ENCODE measurements around the gene PRKAR2A. TPM values are rescaled to one million over a fixed set of nuclear protein-coding genes. Genes with fewer than 3 reads are reported as not detected.
"Not testable (repeated sequence)": the region's sequence is repeated elsewhere in the genome, so short reads cannot be mapped to it uniquely, and the experiment has no call there.

Gene PRKAR2A
- total and polyA plus RNA-seq, 2 donors (not counting 3 experiments of a cell fraction or from before 2014, with no cell fraction given) = 8.6 to 69.9 TPM

DNA sequence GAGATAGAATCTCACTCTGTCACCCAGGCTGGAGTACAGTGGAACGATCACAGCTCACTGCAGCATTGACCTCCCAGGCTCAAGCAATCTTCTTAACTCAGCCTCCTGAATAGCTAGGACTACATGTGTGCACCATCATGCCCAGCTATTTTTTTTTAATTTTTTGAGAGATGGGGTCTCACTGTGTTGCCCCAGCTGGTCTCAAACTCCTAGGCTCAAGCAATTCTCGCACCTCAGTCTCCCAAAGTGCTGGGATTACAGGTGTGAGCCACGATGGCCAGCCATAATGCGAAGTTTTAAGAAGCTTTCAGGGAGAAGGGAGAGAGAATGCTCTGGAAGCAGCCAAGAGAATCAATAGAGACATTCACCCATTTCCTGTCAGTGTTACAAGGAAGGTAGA, 42.7 kb downstream of the PRKAR2A start:
- CTCF ChIA-PET = interaction anchor here (1.0 to 1.2 kb wide), 2 partner anchors 9 kb away, joined by 4 to 5 read pairs; no protein-coding TSS in a partner anchor
- no peaks in the 10 kb centered on the region for H3K36me3 ChIP-seq (ENCODE audit: control insufficient read depth in 2 of 2, extremely low read depth in 1 of 2, insufficient read depth in 2 of 2, low read length in 2 of 2)

DNA sequence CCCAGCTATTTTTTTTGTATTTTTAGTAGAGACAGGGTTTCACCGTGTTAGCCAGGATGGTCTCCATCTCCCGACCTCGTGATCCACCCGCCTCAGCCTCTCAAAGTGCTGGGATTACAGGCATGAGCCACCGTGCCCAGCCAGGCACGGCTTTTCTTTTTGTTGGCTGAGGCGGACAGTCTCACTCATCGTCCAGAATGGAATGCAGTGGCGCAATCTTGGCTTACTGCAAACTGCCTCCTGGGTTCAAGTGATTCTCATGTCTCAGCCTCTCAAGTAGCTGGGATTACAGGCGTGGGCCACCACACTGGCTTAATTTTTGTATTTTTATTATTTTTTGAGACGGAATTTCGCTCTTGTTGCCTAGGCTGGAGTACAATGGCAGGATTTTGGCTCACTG, 46.8 kb downstream of the PRKAR2A start:
- H2AFZ ChIP-seq (ENCODE audit: low read depth, low read length); H3K4me3 ChIP-seq (replicated peaks in 1 of 3; ENCODE audit: insufficient read depth in 1 of 3, low read depth in 1 of 3, low read length in 3 of 3); H3K79me2 ChIP-seq (ENCODE audit: control insufficient read depth, insufficient read depth, low read length); H4K20me1 ChIP-seq (replicated peaks; ENCODE audit: control insufficient read depth, extremely low read depth, insufficient read depth, low read length); DNase-seq (ENCODE audit: low read depth, low spot score); H3K36me3 ChIP-seq (ENCODE audit: control insufficient read depth in 2 of 2, extremely low read depth in 1 of 2, insufficient read depth in 2 of 2, low read length in 2 of 2); H3K9me1 ChIP-seq (replicated peaks; ENCODE audit: control insufficient read depth, extremely low read depth, insufficient read depth, low read length); H3K9ac ChIP-seq (replicated peaks; ENCODE audit: extremely low read depth, insufficient read depth, low read length); H3K9me3 ChIP-seq (replicated peaks; ENCODE audit: control insufficient read depth, insufficient read depth, low read length); H3K4me2 ChIP-seq (ENCODE audit: insufficient read depth, low read length); dilution Hi-C loops (cut with MboI; ENCODE audit: extremely low pct_ligation_motif_present, low sequenced_read_pairs); POLR2A ChIA-PET; H3K4me1 ChIP-seq (ENCODE audit: control insufficient read depth, extremely low read depth, insufficient read depth, low read length); BruUV-seq (replicated peaks); intact Hi-C loops (cut with micrococcal nuclease); FAIRE-seq; H3K27ac ChIP-seq (ENCODE audit: insufficient read depth, low read depth, low read length); H3K27me3 ChIP-seq (ENCODE audit: control insufficient read depth in 2 of 2, insufficient read depth in 2 of 2, low read length in 2 of 2): not testable (repeated sequence)
- CTCF ChIA-PET = interaction anchor here (1.6 kb wide), 1 partner anchor 20 kb away, joined by 3 read pairs; no protein-coding TSS in a partner anchor

More for the DNA sequence above, 42.7 kb downstream of the PRKAR2A start:
- no peaks in the 10 kb centered on the region for H3K79me2 ChIP-seq (ENCODE audit: control insufficient read depth, insufficient read depth, low read length)
- FAIRE-seq (no peak), DNase-seq (ENCODE audit: low read depth, low spot score) (no peak)
- POLR2A ChIA-PET = no interaction called here
- H3K9me3 ChIP-seq (replicated peaks; ENCODE audit: control insufficient read depth, insufficient read depth, low read length) = no peaks in the 10 kb centered on the region
- dilution Hi-C loops (cut with MboI; ENCODE audit: extremely low pct_ligation_motif_present, low sequenced_read_pairs) = no loop called here
- intact Hi-C loops (cut with micrococcal nuclease) = no loop called here
- H3K4me1 ChIP-seq (ENCODE audit: control insufficient read depth, extremely low read depth, insufficient read depth, low read length) = no peaks in the 10 kb centered on the region
- H3K9me1 ChIP-seq (replicated peaks; ENCODE audit: control insufficient read depth, extremely low read depth, insufficient read depth, low read length) = no peaks in the 10 kb centered on the region
- H3K4me2 ChIP-seq (ENCODE audit: insufficient read depth, low read length) = no peak overlapping the region
- no peaks in the 10 kb centered on the region for H4K20me1 ChIP-seq (replicated peaks; ENCODE audit: control insufficient read depth, extremely low read depth, insufficient read depth, low read length)
- TF ChIP-seq, protein P1, sequence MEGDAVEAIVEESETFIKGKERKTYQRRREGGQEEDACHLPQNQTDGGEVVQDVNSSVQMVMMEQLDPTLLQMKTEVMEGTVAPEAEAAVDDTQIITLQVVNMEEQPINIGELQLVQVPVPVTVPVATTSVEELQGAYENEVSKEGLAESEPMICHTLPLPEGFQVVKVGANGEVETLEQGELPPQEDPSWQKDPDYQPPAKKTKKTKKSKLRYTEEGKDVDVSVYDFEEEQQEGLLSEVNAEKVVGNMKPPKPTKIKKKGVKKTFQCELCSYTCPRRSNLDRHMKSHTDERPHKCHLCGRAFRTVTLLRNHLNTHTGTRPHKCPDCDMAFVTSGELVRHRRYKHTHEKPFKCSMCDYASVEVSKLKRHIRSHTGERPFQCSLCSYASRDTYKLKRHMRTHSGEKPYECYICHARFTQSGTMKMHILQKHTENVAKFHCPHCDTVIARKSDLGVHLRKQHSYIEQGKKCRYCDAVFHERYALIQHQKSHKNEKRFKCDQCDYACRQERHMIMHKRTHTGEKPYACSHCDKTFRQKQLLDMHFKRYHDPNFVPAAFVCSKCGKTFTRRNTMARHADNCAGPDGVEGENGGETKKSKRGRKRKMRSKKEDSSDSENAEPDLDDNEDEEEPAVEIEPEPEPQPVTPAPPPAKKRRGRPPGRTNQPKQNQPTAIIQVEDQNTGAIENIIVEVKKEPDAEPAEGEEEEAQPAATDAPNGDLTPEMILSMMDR (IDR thresholded peaks at IDR 0.05; ENCODE audit: extremely low read depth in 1 of 2, insufficient read depth in 1 of 2, low read depth in 1 of 2, low read length in 2 of 2) = no peak
- no peak for TF ChIP-seq GATA2 (IDR thresholded peaks at IDR 0.05; ENCODE audit: insufficient read depth, insufficient read length, low read depth, low read length)
- TF ChIP-seq EZH2 (IDR thresholded peaks at IDR 0.05; ENCODE audit: borderline replicate concordance, low read depth, low read length, severe bottlenecking) = no peak
- no peak for TF ChIP-seq POLR2A (IDR thresholded peaks at IDR 0.05; ENCODE audit: low read depth, low read length)
- no peak for TF ChIP-seq MYC (IDR thresholded peaks at IDR 0.05; ENCODE audit: low read depth, low read length)
- TF ChIP-seq FOS (IDR thresholded peaks at IDR 0.05; ENCODE audit: borderline replicate concordance, insufficient read depth, low read length) = no peak
- no peak for TF ChIP-seq POLR2AphosphoS5 (IDR thresholded peaks at IDR 0.05; ENCODE audit: insufficient read depth, low read depth, low read length)
- TF ChIP-seq JUN (IDR thresholded peaks at IDR 0.05; ENCODE audit: borderline replicate concordance, insufficient read depth, insufficient read length, low read depth) = no peak
- TF ChIP-seq, protein P2, sequence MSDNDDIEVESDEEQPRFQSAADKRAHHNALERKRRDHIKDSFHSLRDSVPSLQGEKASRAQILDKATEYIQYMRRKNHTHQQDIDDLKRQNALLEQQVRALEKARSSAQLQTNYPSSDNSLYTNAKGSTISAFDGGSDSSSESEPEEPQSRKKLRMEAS (IDR thresholded peaks at IDR 0.05; ENCODE audit: insufficient read depth, insufficient read length) = no peak
- H3K27me3 ChIP-seq (ENCODE audit: control insufficient read depth in 2 of 2, insufficient read depth in 2 of 2, low read length in 2 of 2) = no peaks in the 10 kb centered on the region
- no peak overlapping the region for H3K27ac ChIP-seq (ENCODE audit: insufficient read depth, low read depth, low read length)
- H2AFZ ChIP-seq (ENCODE audit: low read depth, low read length) = no peak overlapping the region
- BruUV-seq (replicated peaks) = no TSS peak
- no peak overlapping the region for H3K9ac ChIP-seq (replicated peaks; ENCODE audit: extremely low read depth, insufficient read depth, low read length)
- H3K4me3 ChIP-seq (replicated peaks in 1 of 3; ENCODE audit: insufficient read depth in 1 of 3, low read depth in 1 of 3, low read length in 3 of 3) = no peak overlapping the region

Measured in endothelial cell of umbilical vein (primary cell).